HEK293 (cell line): ENCODE measurements around the gene WDR73.

Source experiments
- CTCF ChIA-PET: fragments of 350-600 bp; formaldehyde crosslinking; extraction: SDS; loops from one replicate; lab custom pipeline; 2021; ENCODE audit warnings: antibody characterized with exemption; lab: Yijun Ruan, JAX
- POLR2A ChIA-PET: fragments of 300-600 bp; formaldehyde crosslinking; extraction: SDS; loops from one replicate; lab custom pipeline; 2020; ENCODE audit warnings: antibody characterized with exemption, inconsistent platforms; lab: Yijun Ruan, JAX
- H3K27ac ChIP-seq: fragments of 200-500 bp; sonication (Bioruptor generic); 2 replicates; pipeline ENCODE4 v1.5.1; 2014; ENCODE audit warnings: low read depth, low read length, control low read depth, inconsistent platforms; ENCODE audit errors: extremely low read depth
- H3K36me3 ChIP-seq, 2 experiments: fragments of 200-500 bp in 1 of 2; sonication (Bioruptor generic) in 1 of 2; 1 replicate in 1 of 2; 2 replicates in 1 of 2; pipeline ENCODE4 v1.5.1; 2014 to 2017; ENCODE audit warnings: inconsistent platforms in 2 of 2, low read length in 2 of 2; ENCODE audit not compliant: control insufficient read depth in 2 of 2, insufficient read depth in 1 of 2
- H3K4me1 ChIP-seq: fragments of 200-500 bp; sonication (Bioruptor generic); 2 replicates; pipeline ENCODE4 v1.5.1; 2014; ENCODE audit warnings: mild to moderate bottlenecking, low read length, inconsistent platforms; ENCODE audit not compliant: control insufficient read depth, insufficient read depth
- H3K4me3 ChIP-seq: 2 replicates; pipeline ENCODE4 v1.5.1; 2011; ENCODE audit warnings: low read depth, mild to moderate bottlenecking, control low read depth, low read length, moderate library complexity
- H3K9me3 ChIP-seq: fragments of 200-500 bp; sonication (Bioruptor generic); 2 replicates; pipeline ENCODE4 v1.5.1; 2014; ENCODE audit warnings: low read depth, low read length, inconsistent platforms; ENCODE audit not compliant: control insufficient read depth, insufficient read depth
- GLI2 ChIP-seq: fragments of 450-650 bp; formaldehyde crosslinking; IDR thresholded peaks from 2 replicates; pipeline ENCODE4; 2017; ENCODE audit warnings: missing biosample characterization, missing genetic modification characterization, low read depth, borderline replicate concordance
- GLIS2 ChIP-seq: fragments of 450-650 bp; formaldehyde crosslinking; IDR thresholded peaks from 2 replicates; pipeline ENCODE4 v1.5.1; 2016; ENCODE audit warnings: missing biosample characterization, missing genetic modification characterization
- HOXA7 ChIP-seq: sonication (generic); formaldehyde crosslinking; IDR thresholded peaks from 2 replicates; pipeline ENCODE4 v1.8.1; 2022; ENCODE audit warnings: missing genetic modification reagents, borderline replicate concordance
- KLF10 ChIP-seq: fragments of 450-650 bp; IDR thresholded peaks from 2 replicates; pipeline ENCODE4 v1.5.1; 2018; ENCODE audit warnings: missing biosample characterization, mild to moderate bottlenecking, missing genetic modification characterization
- KLF7 ChIP-seq: fragments of 450-650 bp; formaldehyde crosslinking; IDR thresholded peaks from 2 replicates; pipeline ENCODE4 v1.5.1; 2016; ENCODE audit warnings: missing biosample characterization, missing genetic modification characterization, borderline replicate concordance
- KLF8 ChIP-seq: fragments of 450-650 bp; formaldehyde crosslinking; IDR thresholded peaks from 2 replicates; pipeline ENCODE4 v1.5.1; 2016; ENCODE audit warnings: missing biosample characterization, missing genetic modification characterization
- KLF9 ChIP-seq: fragments of 450-650 bp; formaldehyde crosslinking; IDR thresholded peaks from 2 replicates; pipeline ENCODE4 v1.5.1; 2016; ENCODE audit warnings: missing biosample characterization, missing genetic modification characterization, low read depth
- MYNN ChIP-seq: fragments of 450-650 bp; formaldehyde crosslinking; IDR thresholded peaks from 2 replicates; pipeline ENCODE4 v1.5.1; 2016; ENCODE audit warnings: missing biosample characterization, missing genetic modification characterization, borderline replicate concordance
- SP2 ChIP-seq: fragments of 450-650 bp; formaldehyde crosslinking; IDR thresholded peaks from 2 replicates; pipeline ENCODE4 v1.5.1; 2016; ENCODE audit warnings: missing biosample characterization, missing genetic modification characterization
- SP3 ChIP-seq: fragments of 450-650 bp; formaldehyde crosslinking; IDR thresholded peaks from 2 replicates; pipeline ENCODE4 v1.5.1; 2016; ENCODE audit warnings: missing biosample characterization, missing genetic modification characterization
- ZBTB1 ChIP-seq: fragments of 450-650 bp; formaldehyde crosslinking; IDR thresholded peaks from 2 replicates; pipeline ENCODE4 v1.5.1; 2016; ENCODE audit warnings: missing biosample characterization, missing genetic modification characterization
- ZBTB11 ChIP-seq: fragments of 450-650 bp; formaldehyde crosslinking; conservative IDR thresholded peaks from 2 replicates; pipeline ENCODE4 v1.5.1; 2016; ENCODE audit warnings: low read depth, missing biosample characterization, missing genetic modification characterization
- ZBTB20 ChIP-seq: fragments of 450-650 bp; formaldehyde crosslinking; IDR thresholded peaks from 2 replicates; pipeline ENCODE4 v1.5.1; 2016; ENCODE audit warnings: missing biosample characterization, missing genetic modification characterization
- ZBTB48 ChIP-seq: fragments of 450-650 bp; formaldehyde crosslinking; IDR thresholded peaks from 2 replicates; pipeline ENCODE4 v1.5.1; 2016; ENCODE audit warnings: missing biosample characterization, missing genetic modification characterization
- ZFP69B ChIP-seq: fragments of 450-650 bp; formaldehyde crosslinking; IDR thresholded peaks from 2 replicates; pipeline ENCODE4 v1.5.1; 2016; ENCODE audit warnings: missing biosample characterization, missing genetic modification characterization
- ZNF112 ChIP-seq: fragments of 450-650 bp; formaldehyde crosslinking; IDR thresholded peaks from 2 replicates; pipeline ENCODE4 v1.5.0; 2017; ENCODE audit warnings: missing biosample characterization, missing genetic modification characterization
- ZNF248 ChIP-seq: fragments of 450-650 bp; formaldehyde crosslinking; IDR thresholded peaks from 2 replicates; pipeline ENCODE4 v1.5.1; 2017; ENCODE audit warnings: missing biosample characterization, missing genetic modification characterization
- ZNF292 ChIP-seq: fragments of 450-650 bp; formaldehyde crosslinking; IDR thresholded peaks from 2 replicates; pipeline ENCODE4 v1.5.1; 2016; ENCODE audit warnings: low read depth, missing biosample characterization, missing genetic modification characterization, borderline replicate concordance
- ZNF311 ChIP-seq: fragments of 450-650 bp; formaldehyde crosslinking; IDR thresholded peaks from 2 replicates; pipeline ENCODE4 v1.5.1; 2017; ENCODE audit warnings: missing biosample characterization, missing genetic modification characterization, borderline replicate concordance
- ZNF561 ChIP-seq: fragments of 450-650 bp; IDR thresholded peaks from 2 replicates; pipeline ENCODE4 v1.5.1; 2018; ENCODE audit warnings: missing biosample characterization, missing genetic modification characterization, borderline replicate concordance
- ZNF596 ChIP-seq: fragments of 450-650 bp; IDR thresholded peaks from 2 replicates; pipeline ENCODE4 v1.5.0; 2018; ENCODE audit warnings: missing biosample characterization, mild to moderate bottlenecking, missing genetic modification characterization, moderate library complexity
- ZNF626 ChIP-seq: fragments of 450-650 bp; sonication (Bioruptor Pico); formaldehyde crosslinking; IDR thresholded peaks from 2 replicates; pipeline ENCODE4 v1.5.1; 2018; ENCODE audit warnings: missing biosample characterization, missing genetic modification characterization, inconsistent platforms
- ZNF660 ChIP-seq: fragments of 450-650 bp; IDR thresholded peaks from 2 replicates; pipeline ENCODE4 v1.5.1; 2018; ENCODE audit warnings: missing biosample characterization, mild to moderate bottlenecking, missing genetic modification characterization
- ZNF664 ChIP-seq: fragments of 450-650 bp; formaldehyde crosslinking; IDR thresholded peaks from 2 replicates; pipeline ENCODE4 v1.5.1; 2016; ENCODE audit warnings: missing biosample characterization, missing genetic modification characterization
- ZNF677 ChIP-seq: fragments of 450-650 bp; IDR thresholded peaks from 2 replicates; pipeline ENCODE4 v1.5.0; 2018; ENCODE audit warnings: missing biosample characterization, mild to moderate bottlenecking, missing genetic modification characterization, moderate library complexity
- ZNF76 ChIP-seq: fragments of 450-650 bp; formaldehyde crosslinking; IDR thresholded peaks from 2 replicates; pipeline ENCODE4; 2016; ENCODE audit warnings: low read depth, missing biosample characterization, missing genetic modification characterization, borderline replicate concordance
- ZNF777 ChIP-seq: fragments of 450-650 bp; formaldehyde crosslinking; IDR thresholded peaks from 2 replicates; pipeline ENCODE4 v1.5.1; 2017; ENCODE audit warnings: missing biosample characterization, missing genetic modification characterization, borderline replicate concordance
- TF ChIP-seq, protein P1 (sequence below): fragments of 450-650 bp; formaldehyde crosslinking; IDR thresholded peaks from 2 replicates; pipeline ENCODE4 v1.5.1; 2016; ENCODE audit warnings: missing biosample characterization, missing genetic modification characterization
- TF ChIP-seq, protein P2 (sequence below): sonication (generic); formaldehyde crosslinking; IDR thresholded peaks from 2 replicates; pipeline ENCODE4 v1.8.1; 2022; ENCODE audit warnings: mild to moderate bottlenecking, moderate library complexity, missing genetic modification reagents

Gene WDR73

GRCh38 chr15:84634228-84634837 lies 19.8 kb downstream of the WDR73 start (continued):
- no peak for TF ChIP-seq ZNF664 (tag by site-specific recombination)
- TF ChIP-seq, all 188 proteins: peak for 3

GRCh38 chr15:84633311-84634227 lies 20.5 kb downstream of the WDR73 start:
- Histone ChIP-seq H3K4me1 (peaks cover 4% of the 10 kb centered on the region), H3K36me3 (peaks cover 14 to 25% of the 10 kb centered on the region in 2 experiments), H3K27ac (peak overlapping the region; percentile 90), H3K9me3 (no peaks in the 10 kb centered on the region), H3K4me3 (peak overlapping the region; percentile 68)
- POLR2A ChIA-PET, result interaction anchor here (0.6 to 3.4 kb wide), 7 partner anchors 9 to 82 kb away, joined by 3 to 29 read pairs (median 4); partner anchors contain the start of genes SEC11A and ZSCAN2
- CTCF ChIA-PET, result interaction anchor here (0.5 to 1.7 kb wide), 5 partner anchors 12 to 69 kb away, joined by 3 to 4 read pairs (median 3); no protein-coding TSS in a partner anchor
- TF ChIP-seq, protein P1, sequence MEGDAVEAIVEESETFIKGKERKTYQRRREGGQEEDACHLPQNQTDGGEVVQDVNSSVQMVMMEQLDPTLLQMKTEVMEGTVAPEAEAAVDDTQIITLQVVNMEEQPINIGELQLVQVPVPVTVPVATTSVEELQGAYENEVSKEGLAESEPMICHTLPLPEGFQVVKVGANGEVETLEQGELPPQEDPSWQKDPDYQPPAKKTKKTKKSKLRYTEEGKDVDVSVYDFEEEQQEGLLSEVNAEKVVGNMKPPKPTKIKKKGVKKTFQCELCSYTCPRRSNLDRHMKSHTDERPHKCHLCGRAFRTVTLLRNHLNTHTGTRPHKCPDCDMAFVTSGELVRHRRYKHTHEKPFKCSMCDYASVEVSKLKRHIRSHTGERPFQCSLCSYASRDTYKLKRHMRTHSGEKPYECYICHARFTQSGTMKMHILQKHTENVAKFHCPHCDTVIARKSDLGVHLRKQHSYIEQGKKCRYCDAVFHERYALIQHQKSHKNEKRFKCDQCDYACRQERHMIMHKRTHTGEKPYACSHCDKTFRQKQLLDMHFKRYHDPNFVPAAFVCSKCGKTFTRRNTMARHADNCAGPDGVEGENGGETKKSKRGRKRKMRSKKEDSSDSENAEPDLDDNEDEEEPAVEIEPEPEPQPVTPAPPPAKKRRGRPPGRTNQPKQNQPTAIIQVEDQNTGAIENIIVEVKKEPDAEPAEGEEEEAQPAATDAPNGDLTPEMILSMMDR, result peak; percentile 36; the same call in 1 of the 2 replicates
- TF ChIP-seq ZNF660 (tag by site-specific recombination), result peak; percentile 68
- no peak for TF ChIP-seq ZBTB1 (tag by site-specific recombination)
- 0 out of 2 replicates have a peak, but pooled peaks have one; percentile 21 for TF ChIP-seq KLF10
- no peak for TF ChIP-seq ZNF777
- TF ChIP-seq ZNF626 (tag by site-specific recombination), result no peak
- peak; percentile 64 for TF ChIP-seq GLIS2
- no peak for TF ChIP-seq ZNF112
- TF ChIP-seq ZNF677, result no peak
- TF ChIP-seq, protein P2, sequence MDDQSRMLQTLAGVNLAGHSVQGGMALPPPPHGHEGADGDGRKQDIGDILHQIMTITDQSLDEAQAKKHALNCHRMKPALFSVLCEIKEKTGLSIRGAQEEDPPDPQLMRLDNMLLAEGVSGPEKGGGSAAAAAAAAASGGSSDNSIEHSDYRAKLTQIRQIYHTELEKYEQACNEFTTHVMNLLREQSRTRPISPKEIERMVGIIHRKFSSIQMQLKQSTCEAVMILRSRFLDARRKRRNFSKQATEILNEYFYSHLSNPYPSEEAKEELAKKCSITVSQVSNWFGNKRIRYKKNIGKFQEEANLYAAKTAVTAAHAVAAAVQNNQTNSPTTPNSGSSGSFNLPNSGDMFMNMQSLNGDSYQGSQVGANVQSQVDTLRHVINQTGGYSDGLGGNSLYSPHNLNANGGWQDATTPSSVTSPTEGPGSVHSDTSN (CRISPR knock-in tag), result peak; percentile 76
- TF ChIP-seq ZNF292 (tag by site-specific recombination), result no peak
- peak; percentile 78 for TF ChIP-seq ZBTB20
- TF ChIP-seq ZNF76 (tag by site-specific recombination), result no peak
- TF ChIP-seq GLI2 (tag by site-specific recombination), result no peak
- peak; percentile 38; the same call in 1 of the 2 replicates for TF ChIP-seq KLF8 (tag by site-specific recombination)
- peak; percentile 75; the same call in 1 of the 2 replicates for TF ChIP-seq HOXA7 (CRISPR knock-in tag)
- TF ChIP-seq ZNF561, result 0 out of 2 replicates have a peak, but pooled peaks have one; percentile 40
- 0 out of 2 replicates have a peak, but pooled peaks have one; percentile 22 for TF ChIP-seq KLF9 (tag by site-specific recombination)
- TF ChIP-seq ZNF311 (tag by site-specific recombination), result no peak
- 0 out of 2 replicates have a peak, but pooled peaks have one; percentile 9 for TF ChIP-seq SP2 (tag by site-specific recombination)
- TF ChIP-seq ZBTB11, result peak; percentile 58
- 0 out of 2 replicates have a peak, but pooled peaks have one; percentile 36 for TF ChIP-seq ZNF596 (tag by site-specific recombination)
- peak; percentile 86 for TF ChIP-seq ZFP69B (tag by site-specific recombination)
- peak; percentile 95 for TF ChIP-seq ZBTB48 (tag by site-specific recombination)
- no peak for TF ChIP-seq ZNF248 (tag by site-specific recombination)
- no peak for TF ChIP-seq SP3 (tag by site-specific recombination)
- peak; percentile 32; the same call in 1 of the 2 replicates for TF ChIP-seq KLF7 (tag by site-specific recombination)
- TF ChIP-seq MYNN, result no peak
